ENCODE measurements around the gene CDC14A. TPM values are rescaled to one million over a fixed set of nuclear protein-coding genes. Genes with fewer than 3 reads are reported as not detected.

CDC14A gene
- total and polyA plus RNA-seq, 12 donors, result 0.85 to 19.2 (median 4.1) TPM

DNA sequence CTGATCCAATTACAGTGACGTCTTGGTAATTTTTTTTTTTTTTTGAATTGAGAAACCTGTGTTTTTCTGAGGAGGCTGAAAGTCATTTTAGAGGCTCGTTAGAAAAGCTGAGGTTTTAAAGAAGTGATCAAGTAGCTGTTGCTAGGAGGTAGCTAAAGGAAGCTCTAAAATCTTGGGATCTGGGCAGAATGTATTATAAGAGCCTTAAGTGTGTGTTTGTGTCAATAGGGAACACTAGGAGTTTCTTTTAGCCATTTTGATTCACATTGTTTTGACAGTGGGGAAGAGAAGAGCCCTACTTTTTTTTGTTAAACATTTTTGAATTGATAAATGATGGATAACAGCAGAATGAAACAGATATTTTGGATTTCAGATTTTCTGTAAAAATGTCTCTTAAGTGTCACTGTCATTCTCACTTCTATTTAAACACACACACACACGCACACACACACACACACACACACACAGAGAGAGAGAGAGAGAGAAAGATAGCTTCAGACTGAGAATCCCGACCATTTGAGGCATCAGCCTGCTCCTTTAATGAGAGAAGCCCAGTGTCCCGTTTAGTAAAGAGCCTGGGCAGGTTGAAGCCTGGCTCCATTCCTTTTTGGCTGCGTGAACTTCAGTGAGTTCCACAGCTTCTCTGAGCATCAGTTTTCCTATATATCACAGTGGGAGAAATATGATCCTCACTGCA lies 106.5 kb downstream of the CDC14A start:
- 57 to 69% (median 60%) methylated on average over 6 of the region's 6 CpGs for WGBS, 4 donors
- TF ChIP-seq, protein P1, sequence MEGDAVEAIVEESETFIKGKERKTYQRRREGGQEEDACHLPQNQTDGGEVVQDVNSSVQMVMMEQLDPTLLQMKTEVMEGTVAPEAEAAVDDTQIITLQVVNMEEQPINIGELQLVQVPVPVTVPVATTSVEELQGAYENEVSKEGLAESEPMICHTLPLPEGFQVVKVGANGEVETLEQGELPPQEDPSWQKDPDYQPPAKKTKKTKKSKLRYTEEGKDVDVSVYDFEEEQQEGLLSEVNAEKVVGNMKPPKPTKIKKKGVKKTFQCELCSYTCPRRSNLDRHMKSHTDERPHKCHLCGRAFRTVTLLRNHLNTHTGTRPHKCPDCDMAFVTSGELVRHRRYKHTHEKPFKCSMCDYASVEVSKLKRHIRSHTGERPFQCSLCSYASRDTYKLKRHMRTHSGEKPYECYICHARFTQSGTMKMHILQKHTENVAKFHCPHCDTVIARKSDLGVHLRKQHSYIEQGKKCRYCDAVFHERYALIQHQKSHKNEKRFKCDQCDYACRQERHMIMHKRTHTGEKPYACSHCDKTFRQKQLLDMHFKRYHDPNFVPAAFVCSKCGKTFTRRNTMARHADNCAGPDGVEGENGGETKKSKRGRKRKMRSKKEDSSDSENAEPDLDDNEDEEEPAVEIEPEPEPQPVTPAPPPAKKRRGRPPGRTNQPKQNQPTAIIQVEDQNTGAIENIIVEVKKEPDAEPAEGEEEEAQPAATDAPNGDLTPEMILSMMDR (IDR thresholded peaks at IDR 0.05), result no peak
- TF ChIP-seq POLR2A (IDR thresholded peaks at IDR 0.05), result no peak
- no peaks in the 10 kb centered on the region for H3K36me3 ChIP-seq (replicated peaks in 1 of 2)
- no peaks in the 10 kb centered on the region for H3K27me3 ChIP-seq
- no peak for DNase-seq
- intact Hi-C loops (cut with DNase I), result loop anchor here in 1 of 2 donors (10.0 kb wide), 1 partner anchor 104 kb away; the partner anchor contains the start of gene CDC14A
- H3K4me3 ChIP-seq, result no peak overlapping the region
- no peak overlapping the region for H3K27ac ChIP-seq
- no peaks in the 10 kb centered on the region for H3K9me3 ChIP-seq (replicated peaks in 1 of 3)
- H3K4me1 ChIP-seq (replicated peaks in 1 of 2), result no peaks in the 10 kb centered on the region

DNA sequence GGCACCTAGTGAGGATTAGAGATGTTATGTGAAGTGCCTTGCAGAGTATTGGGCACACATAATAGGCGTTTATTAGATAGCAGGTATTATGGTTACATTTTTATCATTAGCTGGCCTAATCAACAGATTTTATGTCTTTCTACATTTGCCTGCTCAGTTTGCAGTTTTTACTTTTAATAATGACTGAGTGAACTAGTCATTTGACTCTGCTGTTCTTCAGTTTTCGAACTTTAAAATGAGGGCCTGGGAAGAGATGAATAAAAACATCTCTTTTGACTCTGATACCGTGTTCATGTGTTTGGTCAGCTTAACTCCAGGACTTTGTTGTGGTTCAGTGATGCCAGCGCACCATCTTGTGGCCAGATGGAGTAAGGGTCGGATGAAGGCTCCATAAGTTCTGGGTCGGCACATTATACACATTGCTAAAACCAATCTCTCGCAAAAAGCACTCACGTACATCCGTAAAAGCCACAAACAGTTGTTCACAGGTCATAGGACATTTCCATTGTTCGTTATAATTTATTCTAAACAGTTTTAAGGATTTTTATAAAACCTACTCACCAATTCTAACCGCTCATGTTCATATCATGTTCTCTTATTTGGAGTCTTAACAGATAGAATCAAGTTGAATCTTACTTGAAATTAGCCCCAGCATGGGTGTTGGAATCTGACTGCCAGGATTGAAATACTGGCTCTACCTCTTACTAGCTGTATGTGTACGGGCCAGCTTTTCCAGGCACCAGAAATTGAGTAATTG lies 107.2 kb downstream of the CDC14A start:
- Histone ChIP-seq H3K9me3 (replicated peaks in 1 of 3) (no peaks in the 10 kb centered on the region), H3K27ac (no peak overlapping the region), H3K27me3 (no peaks in the 10 kb centered on the region), H3K4me1 (replicated peaks in 1 of 2) (peaks cover 0 to 3% of the 10 kb centered on the region in 2 donors), H3K36me3 (replicated peaks in 1 of 2) (no peaks in the 10 kb centered on the region), H3K4me3 (no peak overlapping the region)
- peak; percentile 60 to 88 (median 74) for DNase-seq
- TF ChIP-seq, protein P1 (IDR thresholded peaks at IDR 0.05), result peak; percentile 75 to 90 (median 89)
- no peak for TF ChIP-seq POLR2A (IDR thresholded peaks at IDR 0.05)
- intact Hi-C loops (cut with DNase I), result loop anchor here (5.0 to 10.0 kb wide), 7 partner anchors 105 to 655 kb away; partner anchors contain the start of gene CDC14A (in 1 of the 2)
- 16 to 19% (median 18%) methylated on average over 12 of the region's 12 CpGs for WGBS, 4 donors

DNA sequence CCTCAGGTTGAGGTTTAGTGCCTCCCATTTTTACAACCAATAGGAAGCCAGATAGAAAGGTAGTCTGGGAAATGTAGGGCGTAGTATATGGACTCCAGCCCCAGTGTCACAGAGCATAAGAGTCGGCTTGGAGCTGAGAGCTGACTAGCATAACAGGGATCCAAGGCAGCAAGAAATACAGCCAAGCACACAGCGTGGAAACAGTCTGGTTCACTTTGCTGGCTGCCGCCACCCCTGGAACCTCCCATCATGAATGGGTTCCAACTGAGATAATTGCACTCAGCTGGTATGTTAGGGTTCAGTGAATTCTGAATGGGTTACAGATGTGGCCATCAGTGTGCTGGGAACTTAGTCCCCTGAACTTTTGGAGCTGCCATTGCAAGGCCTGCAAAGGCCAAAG lies 108.9 kb downstream of the CDC14A start:
- WGBS, 4 donors, result 67 to 88% (median 70%) methylated on average over 4 of the region's 4 CpGs
- intact Hi-C loops (cut with DNase I), result loop anchor here (5.0 to 10.0 kb wide), 6 partner anchors 144 to 656 kb away; no protein-coding TSS in a partner anchor
- Histone ChIP-seq H3K27ac (no peak overlapping the region), H3K4me3 (no peak overlapping the region), H3K36me3 (replicated peaks in 1 of 2) (no peaks in the 10 kb centered on the region), H3K27me3 (no peaks in the 10 kb centered on the region), H3K4me1 (replicated peaks in 1 of 2) (peaks cover 0 to 3% of the 10 kb centered on the region in 2 donors), H3K9me3 (replicated peaks in 1 of 3) (no peaks in the 10 kb centered on the region)
- no peak for DNase-seq
- TF ChIP-seq POLR2A (IDR thresholded peaks at IDR 0.05), result no peak
- TF ChIP-seq, protein P1 (IDR thresholded peaks at IDR 0.05), result no peak

DNA sequence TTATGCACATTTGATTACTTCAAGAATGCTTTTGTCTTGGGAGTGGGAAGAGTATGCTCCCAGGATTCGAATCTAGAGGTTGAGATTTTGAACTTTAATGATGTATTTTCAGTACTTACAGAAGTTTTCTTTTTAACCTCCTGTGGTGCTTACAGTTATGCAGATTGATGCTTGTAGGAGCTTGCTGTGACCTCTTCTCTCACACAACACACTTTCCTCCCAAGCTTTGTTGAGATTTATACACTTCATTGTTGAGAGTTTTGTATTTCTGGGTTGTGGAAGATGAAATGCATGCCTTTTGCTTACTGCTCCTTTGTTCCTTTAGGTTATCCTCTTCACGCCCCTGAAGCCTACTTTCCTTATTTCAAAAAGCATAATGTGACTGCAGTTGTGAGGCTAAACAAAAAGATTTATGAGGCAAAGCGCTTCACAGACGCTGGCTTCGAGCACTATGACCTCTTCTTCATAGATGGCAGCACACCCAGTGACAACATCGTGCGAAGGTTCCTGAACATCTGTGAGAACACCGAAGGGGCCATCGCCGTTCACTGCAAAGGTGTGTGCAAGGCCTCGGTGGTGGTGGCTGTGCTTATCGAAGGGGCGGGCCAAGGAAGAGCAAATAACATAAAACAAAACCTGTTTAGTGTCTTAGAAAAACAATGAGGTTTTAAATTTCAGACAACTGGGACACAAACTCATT lies 110.2 kb downstream of the CDC14A start:
- 84 to 93% (median 88%) methylated on average over 11 to 13 of the region's 13 CpGs for WGBS, 4 donors
- Histone ChIP-seq H3K4me3 (no peak overlapping the region), H3K4me1 (replicated peaks in 1 of 2) (peaks cover 0 to 3% of the 10 kb centered on the region in 2 donors), H3K9me3 (replicated peaks in 1 of 3) (no peaks in the 10 kb centered on the region), H3K27ac (no peak overlapping the region), H3K27me3 (no peaks in the 10 kb centered on the region), H3K36me3 (replicated peaks in 1 of 2) (no peaks in the 10 kb centered on the region)
- TF ChIP-seq, protein P1 (IDR thresholded peaks at IDR 0.05), result no peak
- no peak for TF ChIP-seq POLR2A (IDR thresholded peaks at IDR 0.05)
- DNase-seq, result no peak
- intact Hi-C loops (cut with DNase I), result loop anchor here (5.0 to 10.0 kb wide), 6 partner anchors 142 to 658 kb away; no protein-coding TSS in a partner anchor

Data from adrenal gland (tissue), 12 donors.